ENCODE results near the gene ZNF80.
"Not testable (repeated sequence)": the region's sequence is repeated elsewhere in the genome, so short reads cannot be mapped to it uniquely, and the experiment has no call there.

Gene ZNF80

GRCh38 chr3:114237478-114237877 lies at the start of gene ZNF80:
Gene ZNF80 (minus strand): TSS chr3:114237578. CDS start chr3:114237074, 504 bp downstream.
- not testable (repeated sequence) for DNase-seq

GRCh38 chr3:114286266-114286665 lies 48.9 kb upstream of the ZNF80 start:
- no peak for DNase-seq

- DNase-seq: no peak
Observed at GRCh38 chr3:114285648-114286230, 48.4 kb upstream of the ZNF80 start.

GRCh38 chr3:114284644-114285043 lies 47.3 kb upstream of the ZNF80 start:
- no peak for DNase-seq

DNA sequence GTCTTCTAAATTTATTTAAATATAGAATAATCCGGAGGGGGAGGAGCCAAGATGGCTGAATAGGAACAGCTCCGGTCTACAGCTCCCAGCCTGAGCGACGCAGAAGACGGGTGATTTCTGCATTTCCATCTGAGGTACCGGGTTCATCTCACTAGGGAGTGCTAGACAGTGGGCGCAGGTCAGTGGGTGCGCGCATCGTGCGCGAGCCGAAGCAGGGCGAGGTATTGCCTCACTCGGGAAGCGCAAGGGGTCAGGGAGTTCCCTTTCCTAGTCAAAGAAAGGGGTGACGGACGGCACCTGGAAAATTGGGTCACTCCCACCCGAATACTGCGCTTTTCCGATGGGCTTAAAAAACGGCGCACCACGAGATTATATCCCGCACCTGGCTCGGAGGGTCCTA lies 39.5 kb upstream of the ZNF80 start:
- DNase-seq: not testable (repeated sequence)

- DNase-seq: no peak
Observed at GRCh38 chr3:114274929-114275328, 37.6 kb upstream of the ZNF80 start.

- no peak for DNase-seq
Observed at GRCh38 chr3:114272271-114272670, 34.9 kb upstream of the ZNF80 start.

GRCh38 chr3:114270019-114270418 lies 32.6 kb upstream of the ZNF80 start:
- no peak for DNase-seq

- no peak for DNase-seq
Observed at GRCh38 chr3:114260152-114260551, 22.8 kb upstream of the ZNF80 start.

DNA sequence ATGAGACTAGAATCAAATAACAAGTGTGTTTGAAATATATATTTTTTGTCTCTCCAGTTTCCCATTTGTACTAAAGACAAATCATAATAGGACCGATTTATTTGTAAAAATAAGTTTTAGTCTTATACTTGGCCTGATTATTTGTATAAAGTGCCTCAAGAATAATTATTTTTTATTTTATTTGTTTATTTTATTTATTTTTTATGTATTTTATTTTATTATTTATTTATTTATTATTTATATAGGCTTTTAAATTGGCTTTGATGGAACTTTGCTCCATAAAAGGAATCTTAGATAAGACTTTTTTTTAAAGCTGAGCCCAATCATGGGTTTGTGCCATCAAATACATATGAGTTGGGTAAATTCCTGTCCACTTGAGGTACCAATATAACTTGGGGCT lies 22.2 kb upstream of the ZNF80 start:
- no peak for DNase-seq

- DNase-seq: no peak
Observed at GRCh38 chr3:114253505-114253904, 16.1 kb upstream of the ZNF80 start.

DNA sequence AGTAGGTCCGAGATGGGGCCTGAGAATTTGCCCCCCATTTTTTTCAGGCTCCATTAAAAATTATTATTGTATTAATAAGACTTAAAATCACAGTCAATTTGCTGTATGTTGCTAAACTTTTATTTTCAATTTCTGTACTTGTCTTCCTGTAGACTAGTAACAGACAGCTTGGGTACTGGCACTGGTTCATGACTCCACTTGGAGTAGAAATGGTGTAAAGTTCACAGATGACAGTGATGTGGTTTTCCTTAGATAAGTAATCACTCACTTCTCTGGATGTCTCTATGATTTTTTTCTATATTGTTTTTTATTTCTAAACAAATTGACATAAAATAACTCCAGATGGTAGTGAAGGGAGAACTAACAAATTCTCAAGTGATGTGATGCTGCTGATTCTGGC lies 15.6 kb upstream of the ZNF80 start:
- no peak for DNase-seq

GRCh38 chr3:114242947-114243346 lies 5.6 kb upstream of the ZNF80 start:
- no peak for DNase-seq

- DNase-seq: no peak
Observed at GRCh38 chr3:114241262-114241661, 3.9 kb upstream of the ZNF80 start.

DNA sequence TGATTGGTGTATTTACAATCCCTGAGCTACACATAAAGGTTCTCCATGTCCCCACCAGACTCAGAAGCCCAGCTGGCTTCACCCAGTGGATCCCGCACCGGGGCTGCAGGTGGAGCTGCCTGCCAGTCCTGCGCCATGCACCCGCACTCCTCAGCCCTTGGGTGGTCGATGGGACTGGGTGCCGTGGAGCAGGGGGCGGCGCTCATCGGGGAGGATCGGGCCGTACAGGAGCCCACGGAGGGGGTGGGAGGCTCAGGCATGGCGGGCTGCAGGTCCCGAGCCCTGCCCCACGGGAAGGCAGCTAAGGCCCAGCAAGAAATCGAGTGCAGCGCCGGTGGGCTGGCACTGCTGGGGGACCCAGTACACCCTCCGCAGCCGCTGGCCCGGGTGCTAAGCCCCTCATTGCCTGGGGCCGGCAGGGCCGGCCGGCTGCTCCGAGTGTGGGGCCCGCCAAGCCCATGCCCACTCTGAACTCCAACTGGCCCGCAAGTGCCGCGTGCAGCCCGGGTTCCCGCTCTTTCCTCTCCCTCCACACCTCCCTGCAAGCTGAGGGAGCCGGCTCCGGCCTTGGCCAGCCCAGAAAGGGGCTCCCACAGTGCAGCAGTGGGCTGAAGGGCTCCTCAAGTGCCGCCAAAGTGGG lies 888 bp upstream of the ZNF80 start:
- DNase-seq: not testable (repeated sequence)

DNA sequence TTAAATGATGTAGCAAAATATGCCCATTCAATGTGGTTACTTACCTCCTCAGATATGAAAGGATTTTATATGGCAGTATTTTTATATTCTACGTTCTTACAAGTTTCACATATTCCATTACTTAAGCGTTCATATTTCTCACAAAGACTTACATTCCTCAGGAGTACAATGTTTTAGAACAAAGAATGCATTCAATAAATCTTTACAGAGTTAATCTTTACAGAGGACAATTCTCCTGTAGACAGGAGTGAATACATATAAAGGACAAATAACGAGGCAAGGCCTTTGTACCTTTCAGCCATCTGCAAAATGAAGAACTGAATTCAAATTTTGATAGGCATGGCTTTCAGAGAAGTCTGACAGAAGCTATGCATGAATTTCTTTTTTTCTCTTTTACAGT lies 1.9 kb downstream of the ZNF80 start:
- no peak for DNase-seq

GRCh38 chr3:114234745-114235144 lies 2.6 kb downstream of the ZNF80 start:
- no peak for DNase-seq

- DNase-seq: no peak
Observed at GRCh38 chr3:114231616-114232015, 5.8 kb downstream of the ZNF80 start.

DNA sequence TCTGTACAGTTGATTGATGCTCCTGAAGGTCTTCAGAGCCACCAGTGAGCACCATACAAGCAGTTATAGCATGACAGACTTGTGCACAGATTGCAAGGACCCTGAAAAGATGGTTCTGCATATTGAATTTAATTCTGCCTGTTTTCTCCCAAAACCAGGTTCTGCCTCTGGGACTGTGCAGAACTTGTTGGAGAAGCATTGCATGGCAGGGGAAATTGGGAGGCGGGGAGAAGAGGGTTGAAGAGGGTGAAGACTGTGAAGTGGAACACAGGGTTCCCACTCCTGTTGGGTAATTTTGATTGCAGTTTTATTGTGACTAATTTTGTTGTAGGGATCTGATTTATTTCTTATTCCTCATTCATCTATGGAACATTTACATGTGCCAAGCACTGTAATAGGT lies 10.3 kb downstream of the ZNF80 start:
- no peak for DNase-seq

GRCh38 chr3:114226313-114226712 lies 11.1 kb downstream of the ZNF80 start:
- no peak for DNase-seq

- DNase-seq: no peak
Observed at GRCh38 chr3:114223143-114223542, 14.2 kb downstream of the ZNF80 start.

GRCh38 chr3:114221881-114222264 lies 15.5 kb downstream of the ZNF80 start:
- no peak for DNase-seq

- DNase-seq: no peak
Observed at GRCh38 chr3:114221165-114221880, 16.1 kb downstream of the ZNF80 start.

Data from nucleus accumbens (tissue), 56 donors.